Transverse colon (tissue), 4 donors: ENCODE data around the gene GRIA4. TPM values are rescaled to one million over a fixed set of nuclear protein-coding genes. Genes with fewer than 3 reads are reported as not detected.

Experiments used
- DNase-seq: peaks from one replicate; pipeline ENCODE4 v3.0.0-alpha.2; 2019
- H3K27ac ChIP-seq, 4 donors: fragments of 200-600 bp; sonication (generic); 2 replicates each; pipeline ENCODE4 v1.5.1; 2016 to 2018; ENCODE audit warnings: inconsistent platforms in 4 of 4
- H3K27me3 ChIP-seq: fragments of 200-600 bp; sonication (generic); 2 replicates; pipeline ENCODE4 v1.5.1; 2017; ENCODE audit warnings: inconsistent platforms
- H3K36me3 ChIP-seq, 4 donors: fragments of 200-600 bp; sonication (generic); 2 replicates each; pipeline ENCODE4 v1.5.1; 2017 to 2019; ENCODE audit warnings: inconsistent platforms in 4 of 4
- H3K4me1 ChIP-seq, 4 donors: fragments of 200-600 bp; sonication (generic); 2 replicates each; pipeline ENCODE4 v1.5.1; 2017 to 2020; ENCODE audit warnings: inconsistent platforms in 4 of 4
- H3K4me3 ChIP-seq, 4 donors: fragments of 200-600 bp; sonication (generic); 1 replicate in 1 of 4; 2 replicates in 3 of 4; pipeline versions ENCODE4 v1.5.1 to v1.6.1; 2017 to 2019; ENCODE audit warnings: inconsistent platforms in 4 of 4
- H3K9me3 ChIP-seq, 2 donors: fragments of 200-600 bp; sonication (generic); 2 replicates each; pipeline ENCODE4 v1.5.1; 2017 to 2019; ENCODE audit warnings: inconsistent platforms in 2 of 2
- CTCF ChIP-seq, 5 experiments: fragments of 200-600 bp in 3 of 5; fragments of 450-650 bp in 2 of 5; sonication (generic) in 3 of 5; IDR thresholded peaks; 1 replicate in 2 of 5; 2 replicates in 3 of 5; pipeline ENCODE4 v1.5.1; 2016 to 2017; ENCODE audit warnings: antibody characterized with exemption in 5 of 5, inconsistent platforms in 3 of 5, mild to moderate bottlenecking in 2 of 5, moderate library complexity in 1 of 5
- EP300 ChIP-seq: sonication (generic); formaldehyde crosslinking; IDR thresholded peaks from one replicate; pipeline ENCODE4 v1.6.1; 2017; ENCODE audit warnings: antibody characterized with exemption, low read depth
- POLR2A ChIP-seq: fragments of 450-650 bp; IDR thresholded peaks from one replicate; pipeline ENCODE4 v1.6.1; 2016; ENCODE audit warnings: antibody characterized with exemption, mild to moderate bottlenecking, moderate library complexity
- POLR2AphosphoS5 ChIP-seq, 3 donors: sonication (generic); formaldehyde crosslinking; IDR thresholded peaks; one replicate each; pipeline ENCODE4 v1.6.1; 2016; ENCODE audit warnings: antibody characterized with exemption in 3 of 3
- WGBS, 2 donors: methylation state at CpG; one replicate each; pipeline ENCODE4 v1.1.5; 2018; ENCODE audit warnings: low coverage in 1 of 2; 5-methylcytosine and 5-hydroxymethylcytosine counted together
- in situ Hi-C, 4 donors: fragments of 200-750 bp; cut with MboI; loops; one replicate each; pipeline versions ENCODE4 v1.15.0 to v1.15.1; 2017; ENCODE audit warnings: low sequenced_read_pairs in 3 of 4, low pct_ligation_motif_present in 1 of 4, low pct_unique_long_range_greater_than_20kb in 1 of 4
- intact Hi-C: fragments of 100-400 bp; cut with DNase I; formaldehyde crosslinking; loops from one replicate; pipeline ENCODE4 v1.15.1; 2023; ENCODE audit warnings: low total_unique reads
- small RNA-seq, 4 donors: library from RNA; depleted of rRNA; stranded (forward); fragments of <200 nt; gene quantifications; one replicate each; pipeline ENCODE3, GENCODE V24; 2016
- total RNA-seq, 4 donors: library from RNA; depleted of rRNA; stranded (reverse); fragments of >200 nt; gene quantifications; one replicate each; pipeline ENCODE4 v1.1.0, GENCODE V29; 2016

GRIA4 gene
- total RNA-seq, 4 donors from 2014 or later: 0.79 to 2.4 (median 1.4) TPM; not detected in 1

GRCh38 chr11:106031202-106031810 lies 421.4 kb downstream of the GRIA4 start:
- Histone ChIP-seq H3K9me3 (no peaks in the 10 kb centered on the region), H3K27ac (no peak overlapping the region), H3K36me3 (no peaks in the 10 kb centered on the region), H3K4me1 (no peaks in the 10 kb centered on the region), H3K27me3 (peaks cover 7% of the 10 kb centered on the region), H3K4me3 (no peak overlapping the region)
- intact Hi-C loops (no loop called here), in situ Hi-C loops (no loop called here)
- TF ChIP-seq POLR2AphosphoS5 (IDR thresholded peaks at IDR 0.05): no peak
- TF ChIP-seq CTCF (IDR thresholded peaks at IDR 0.05): no peak
- TF ChIP-seq EP300: no peak
- TF ChIP-seq POLR2A: no peak
- no peak for DNase-seq
- 56 to 78% methylated on average over 1 to 2 of the region's 2 CpGs for WGBS, 2 donors

Small RNA genes lying within 50 kb of the gene (small RNA-seq; reads per million reads assigned to genes)
- gene RNU4-55P (0 reads per million in 4 donors), gene RNU6-277P (0 reads per million in 4 donors)
